ENCODE data around the gene RNF113B.

DNA sequence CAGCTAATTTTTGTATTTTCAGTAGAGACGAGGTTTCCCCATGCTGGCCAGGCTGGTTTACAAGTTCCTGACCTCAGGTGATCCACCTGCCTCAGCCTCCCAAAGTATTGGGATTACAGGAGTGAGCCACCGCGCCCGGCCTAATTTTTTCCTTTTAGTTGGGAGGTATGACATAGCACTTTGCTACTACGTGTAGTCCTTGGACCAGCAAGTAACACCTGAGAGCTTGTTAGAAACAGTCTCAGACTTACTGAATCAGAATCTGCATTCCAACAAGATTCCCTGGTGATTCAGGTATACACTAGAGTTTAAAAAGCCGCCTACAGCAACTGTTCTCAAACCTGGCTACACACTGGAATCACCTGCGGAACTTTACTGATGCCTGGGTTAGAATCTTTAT is 36.0 kb downstream of the RNF113B start:
- TF ChIP-seq CTCF (optimal IDR thresholded peaks at IDR 0.05 in 1 of 3, IDR thresholded peaks at IDR 0.05 in 1 of 3, conservative IDR thresholded peaks at IDR 0.05 in 1 of 3; ENCODE audit: extremely low read depth in 1 of 3, insufficient read depth in 2 of 3, low read length in 3 of 3) = no peak
- no peak for TF ChIP-seq EZH2 (IDR thresholded peaks at IDR 0.05; ENCODE audit: low read length)

All from keratinocyte (primary cell).